Astrocyte (in vitro differentiated cells and primary cell): ENCODE measurements around the gene PSMD14. TPM values are rescaled to one million over a fixed set of nuclear protein-coding genes. Genes with fewer than 3 reads are reported as not detected.

Source experiments
- DNase-seq: peaks from one replicate; pipeline ENCODE4 v3.0.0-alpha.2; 2010; ENCODE audit warnings: low read depth
- FAIRE-seq: peaks from 2 replicates; lab custom pipeline; 2011; peaks lifted over from hg19 to GRCh38; lab: Jason Lieb, UNC
- H2AFZ ChIP-seq: 2 replicates; pipeline ENCODE4 v1.6.0; 2012; ENCODE audit warnings: low read depth, low read length, inconsistent platforms
- H3K27ac ChIP-seq: 2 replicates; pipeline ENCODE4 v1.5.1; 2011; ENCODE audit warnings: low read depth, low read length, inconsistent platforms
- H3K27me3 ChIP-seq: 2 replicates; pipeline ENCODE4 v1.6.0; 2011; ENCODE audit warnings: low read length, inconsistent platforms; ENCODE audit not compliant: insufficient read depth
- H3K36me3 ChIP-seq: 2 replicates; pipeline ENCODE4 v1.5.1; 2011; ENCODE audit warnings: low read length, inconsistent platforms; ENCODE audit not compliant: insufficient read depth
- H3K4me1 ChIP-seq: 2 replicates; pipeline ENCODE4 v1.5.1; 2011; ENCODE audit warnings: low read length, inconsistent platforms; ENCODE audit not compliant: insufficient read depth
- H3K4me2 ChIP-seq: 2 replicates; pipeline ENCODE4 v1.6.0; 2012; ENCODE audit warnings: low read length, inconsistent platforms
- H3K4me3 ChIP-seq: 2 replicates; pipeline ENCODE4 v1.5.1; 2011; ENCODE audit warnings: low read depth, mild to moderate bottlenecking, low read length, inconsistent platforms; ENCODE audit not compliant: insufficient read depth
- H3K79me2 ChIP-seq: 2 replicates; pipeline ENCODE4 v1.6.0; 2012; ENCODE audit warnings: mild to moderate bottlenecking, low read length, inconsistent platforms; ENCODE audit not compliant: insufficient read depth
- H3K9ac ChIP-seq: 2 replicates; pipeline ENCODE4 v1.6.0; 2012; ENCODE audit warnings: mild to moderate bottlenecking, low read length, inconsistent platforms
- H3K9me3 ChIP-seq: 2 replicates; pipeline ENCODE4 v1.5.1; 2012; ENCODE audit warnings: low read depth, mild to moderate bottlenecking, low read length, inconsistent platforms; ENCODE audit not compliant: insufficient read depth
- H4K20me1 ChIP-seq: 2 replicates; pipeline ENCODE4 v1.6.0; 2012; ENCODE audit warnings: low read length, inconsistent platforms; ENCODE audit not compliant: insufficient read depth
- H3K27ac Mint-ChIP-seq: one replicate; pipeline ENCODE4 v1.8.0; 2021; ENCODE audit warnings: mild to moderate bottlenecking, mixed read lengths; ENCODE audit not compliant: unreplicated experiment
- H3K27me3 Mint-ChIP-seq: one replicate; pipeline ENCODE4 v1.8.0; 2021; ENCODE audit warnings: low read depth, mixed read lengths; ENCODE audit not compliant: unreplicated experiment
- H3K36me3 Mint-ChIP-seq: one replicate; pipeline ENCODE4 v1.8.0; 2021; ENCODE audit warnings: low read depth, mixed read lengths; ENCODE audit not compliant: unreplicated experiment
- H3K4me1 Mint-ChIP-seq: one replicate; pipeline ENCODE4 v1.8.0; 2021; ENCODE audit warnings: low read depth, mixed read lengths; ENCODE audit not compliant: unreplicated experiment
- H3K4me3 Mint-ChIP-seq: one replicate; pipeline ENCODE4 v1.8.0; 2021; ENCODE audit warnings: mild to moderate bottlenecking, moderate library complexity, mixed read lengths; ENCODE audit not compliant: unreplicated experiment
- H3K9me3 Mint-ChIP-seq: one replicate; pipeline ENCODE4 v1.8.0; 2021; ENCODE audit warnings: mild to moderate bottlenecking, mixed read lengths; ENCODE audit not compliant: unreplicated experiment
- CTCF ChIP-seq: IDR thresholded peaks from 2 replicates; pipeline ENCODE4 v1.5.1; 2011; ENCODE audit warnings: low read depth, mild to moderate bottlenecking, inconsistent platforms, low read length, moderate library complexity; ENCODE audit not compliant: insufficient read depth
- EZH2 ChIP-seq: IDR thresholded peaks from 2 replicates; pipeline ENCODE4 v1.6.1; 2012; ENCODE audit warnings: mild to moderate bottlenecking, low read length, inconsistent platforms; ENCODE audit not compliant: insufficient read depth
- total RNA-seq: library from RNA; stranded (reverse); gene quantifications from 2 replicates; pipeline ENCODE4 v1.2.1, GENCODE V29; 2021

Gene PSMD14
- total RNA-seq, 1 donor from 2014 or later = 86.0 TPM

- Histone ChIP-seq H3K9ac (no peak overlapping the region), H3K27me3 (no peaks in the 10 kb centered on the region), H3K36me3 (peaks cover 2% of the 10 kb centered on the region), H3K4me1 (no peaks in the 10 kb centered on the region), H3K79me2 (no peaks in the 10 kb centered on the region), H3K9me3 (no peaks in the 10 kb centered on the region), H4K20me1 (no peaks in the 10 kb centered on the region), H2AFZ (no peak overlapping the region), H3K4me2 (no peak overlapping the region), H3K27ac (no peak overlapping the region), H3K4me3 (no peak overlapping the region)
- TF ChIP-seq EZH2 (no peak), CTCF (no peak)
- H3K4me3 Mint-ChIP-seq = no peak overlapping the region
- no peak for DNase-seq
- peaks cover 4% of the 10 kb centered on the region for H3K4me1 Mint-ChIP-seq
- H3K36me3 Mint-ChIP-seq = no peaks in the 10 kb centered on the region
- no peaks in the 10 kb centered on the region for H3K27me3 Mint-ChIP-seq
- H3K27ac Mint-ChIP-seq = no peak overlapping the region
- no peaks in the 10 kb centered on the region for H3K9me3 Mint-ChIP-seq
- no peak for FAIRE-seq
Observed at GRCh38 chr2:161384864-161385263, 76.6 kb downstream of the PSMD14 start.

- no peak for TF ChIP-seq CTCF
- TF ChIP-seq EZH2 = no peak
- Histone ChIP-seq H3K4me2 (no peak overlapping the region), H2AFZ (no peak overlapping the region), H3K4me1 (no peaks in the 10 kb centered on the region), H4K20me1 (no peaks in the 10 kb centered on the region), H3K9ac (no peak overlapping the region), H3K4me3 (no peak overlapping the region), H3K79me2 (no peaks in the 10 kb centered on the region), H3K9me3 (no peaks in the 10 kb centered on the region), H3K27ac (no peak overlapping the region), H3K36me3 (peaks cover 4% of the 10 kb centered on the region), H3K27me3 (no peaks in the 10 kb centered on the region)
- DNase-seq (no peak), FAIRE-seq (no peak)
- H3K9me3 Mint-ChIP-seq = no peaks in the 10 kb centered on the region
- no peak overlapping the region for H3K4me3 Mint-ChIP-seq
- no peak overlapping the region for H3K27ac Mint-ChIP-seq
- no peaks in the 10 kb centered on the region for H3K27me3 Mint-ChIP-seq
- peaks cover 4% of the 10 kb centered on the region for H3K4me1 Mint-ChIP-seq
- H3K36me3 Mint-ChIP-seq = no peaks in the 10 kb centered on the region
Observed at GRCh38 chr2:161386228-161386824, 78.1 kb downstream of the PSMD14 start.

GRCh38 chr2:161388146-161388779 is 80.0 kb downstream of the PSMD14 start:
- H3K4me3 ChIP-seq = no peak overlapping the region
- H3K4me1 ChIP-seq = no peaks in the 10 kb centered on the region
- H3K4me2 ChIP-seq = no peak overlapping the region
- no peaks in the 10 kb centered on the region for H4K20me1 ChIP-seq
- H3K27ac Mint-ChIP-seq = no peak overlapping the region
- peaks cover 14% of the 10 kb centered on the region for H3K36me3 ChIP-seq
- no peaks in the 10 kb centered on the region for H3K79me2 ChIP-seq
- no peak overlapping the region for H2AFZ ChIP-seq
- FAIRE-seq (no peak), DNase-seq (no peak)
- no peaks in the 10 kb centered on the region for H3K27me3 ChIP-seq
- TF ChIP-seq EZH2 = no peak
- no peak for TF ChIP-seq CTCF
- H3K27ac ChIP-seq = no peak overlapping the region
- H3K9me3 Mint-ChIP-seq = no peaks in the 10 kb centered on the region
- no peak overlapping the region for H3K4me3 Mint-ChIP-seq
- H3K4me1 Mint-ChIP-seq = peaks cover 2% of the 10 kb centered on the region
- peaks cover 4% of the 10 kb centered on the region for H3K36me3 Mint-ChIP-seq
- no peak overlapping the region for H3K9ac ChIP-seq
- no peaks in the 10 kb centered on the region for H3K27me3 Mint-ChIP-seq
- H3K9me3 ChIP-seq = no peaks in the 10 kb centered on the region
